Measurements from ENCODE around the gene UVSSA. TPM values are rescaled to one million over a fixed set of nuclear protein-coding genes. Genes with fewer than 3 reads are reported as not detected.
"Not testable (repeated sequence)": the region's sequence is repeated elsewhere in the genome, so short reads cannot be mapped to it uniquely, and the experiment has no call there.

The UVSSA gene
- total RNA-seq, 1 donor from 2014 or later: 35.2 TPM

DNA sequence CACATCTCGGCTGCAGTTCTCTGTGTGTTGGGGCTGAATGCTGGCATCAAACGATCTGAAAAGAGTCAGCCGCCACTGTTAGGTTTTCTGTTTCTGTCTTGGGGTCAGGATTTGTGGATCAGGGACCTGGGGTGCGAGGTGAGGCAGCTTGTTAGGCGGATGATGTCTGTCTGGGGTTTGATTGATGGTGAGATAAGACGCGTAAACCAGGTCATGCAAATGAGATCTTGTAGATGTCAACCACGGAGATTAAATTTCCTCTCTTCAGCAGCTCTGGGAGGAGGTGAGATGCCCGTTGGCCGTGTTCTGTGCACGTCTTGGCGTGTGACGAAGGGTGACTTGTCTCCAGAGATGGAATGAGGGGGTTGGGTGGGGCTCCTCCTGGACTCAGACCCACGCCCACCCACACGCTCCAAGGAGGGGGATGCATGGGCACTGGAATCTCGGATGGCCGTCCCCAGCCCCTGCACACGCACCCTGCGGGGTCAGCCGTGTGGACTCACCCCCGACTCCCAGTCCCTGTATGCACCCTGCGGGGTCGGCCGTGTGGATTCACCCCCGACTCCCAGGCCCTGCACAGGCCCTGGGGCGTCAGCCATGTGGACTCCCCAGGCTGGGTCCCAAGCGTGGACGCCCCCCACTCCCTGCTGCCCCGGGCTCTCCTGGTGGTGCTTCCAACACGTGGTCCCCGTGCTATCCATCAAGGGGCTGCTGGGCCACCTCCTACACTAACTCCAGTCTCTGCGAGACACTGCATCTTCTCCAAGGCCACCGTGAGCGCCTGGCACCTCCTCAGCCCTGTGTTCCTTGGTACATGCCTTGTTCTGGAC, 16.0 kb upstream of the UVSSA start:
- H3K9me3 Mint-ChIP-seq: no peaks in the 10 kb centered on the region
- ChIA-PET CTCF (no interaction called here), POLR2A (no interaction called here)
- H3K27me3 Mint-ChIP-seq: no peaks in the 10 kb centered on the region
- intact Hi-C loops (cut with micrococcal nuclease): no loop called here
- no peak for TF ChIP-seq CTCF (IDR thresholded peaks at IDR 0.05)
- H3K4me3 Mint-ChIP-seq: no peak overlapping the region
- peaks cover 59% of the 10 kb centered on the region for H3K36me3 Mint-ChIP-seq (ENCODE audit: low read depth)
- ATAC-seq (ENCODE audit: low read depth) (no peak), DNase-seq (no peak)
- H3K4me1 Mint-ChIP-seq: no peaks in the 10 kb centered on the region
- peak overlapping the region; percentile 32 for H3K27ac Mint-ChIP-seq

DNA sequence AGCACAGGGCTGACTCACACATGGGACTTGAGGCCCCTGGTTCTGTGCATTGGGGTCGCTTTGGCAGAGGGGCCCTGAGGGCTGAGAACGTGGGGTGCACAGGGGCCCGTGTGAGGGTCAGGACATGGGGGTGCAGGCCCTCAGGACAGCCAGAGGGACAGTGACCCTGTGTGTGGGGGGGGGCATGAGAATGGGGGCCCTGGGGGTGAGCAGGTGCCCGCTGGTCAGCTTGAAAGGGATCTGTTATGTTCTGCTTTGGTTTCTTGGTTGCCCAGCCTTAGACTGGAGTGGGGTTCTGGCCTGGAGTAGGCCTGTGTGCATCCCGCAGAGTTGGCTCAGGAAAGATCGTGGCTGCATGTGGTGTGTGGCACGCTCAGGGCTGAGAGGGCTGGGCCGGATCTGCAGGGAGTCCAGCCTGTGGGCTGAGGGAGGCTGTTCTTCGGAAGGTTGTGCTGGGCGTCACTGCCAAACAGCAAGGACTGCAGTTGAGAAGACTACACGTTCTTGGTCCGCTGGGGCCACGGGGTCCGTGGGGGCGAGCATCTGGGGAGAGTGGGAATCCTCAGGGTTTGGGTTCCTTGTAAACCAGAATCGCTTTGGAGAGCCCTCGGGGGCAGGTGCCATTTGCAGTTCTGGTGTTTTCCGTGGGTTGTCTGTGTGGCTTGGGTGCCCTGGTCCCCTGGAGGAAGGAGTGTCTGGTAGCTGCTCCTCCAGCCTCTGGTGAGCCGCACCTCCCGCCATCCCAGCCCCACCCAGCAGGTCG, 15.2 kb upstream of the UVSSA start:
- CTCF ChIA-PET: no interaction called here
- no peaks in the 10 kb centered on the region for H3K4me1 Mint-ChIP-seq
- POLR2A ChIA-PET: no interaction called here
- no peak overlapping the region for H3K4me3 Mint-ChIP-seq
- DNase-seq: no peak
- H3K36me3 Mint-ChIP-seq (ENCODE audit: low read depth): peaks cover 61% of the 10 kb centered on the region
- no peak for ATAC-seq (ENCODE audit: low read depth)
- no peak for TF ChIP-seq CTCF (IDR thresholded peaks at IDR 0.05)
- intact Hi-C loops (cut with micrococcal nuclease): no loop called here
- H3K9me3 Mint-ChIP-seq: no peaks in the 10 kb centered on the region
- no peak overlapping the region for H3K27ac Mint-ChIP-seq
- H3K27me3 Mint-ChIP-seq: no peaks in the 10 kb centered on the region

GRCh38 chr4:1332686-1333085, 14.3 kb upstream of the UVSSA start:
- no peak overlapping the region for H3K27ac Mint-ChIP-seq

DNA sequence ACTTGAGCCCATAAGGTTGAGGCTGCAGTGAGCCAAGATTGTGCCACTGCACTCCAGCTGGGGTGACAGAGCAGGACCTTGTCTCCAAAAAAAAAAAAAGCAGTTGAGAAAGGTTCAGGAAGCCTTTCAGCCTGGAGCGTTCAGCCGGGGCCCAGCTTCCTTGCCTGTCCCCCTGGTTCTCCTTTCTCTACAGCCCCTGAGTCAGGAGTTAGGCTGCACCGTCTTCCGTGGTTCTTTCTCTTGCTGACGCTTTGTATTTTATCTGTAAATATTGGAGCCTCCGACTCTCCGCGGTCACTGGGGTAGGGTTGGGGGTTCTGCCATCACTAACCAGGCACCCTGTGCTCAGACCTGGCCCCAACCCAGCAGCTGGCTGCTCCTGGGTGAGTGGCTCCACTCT, 13.8 kb upstream of the UVSSA start:
- Mint-ChIP-seq H3K9me3 (no peaks in the 10 kb centered on the region), H3K36me3 (ENCODE audit: low read depth) (peaks cover 72% of the 10 kb centered on the region), H3K4me3 (no peak overlapping the region), H3K27ac (no peak overlapping the region), H3K4me1 (no peaks in the 10 kb centered on the region), H3K27me3 (no peaks in the 10 kb centered on the region)
- POLR2A ChIA-PET: no interaction called here
- DNase-seq (no peak), ATAC-seq (ENCODE audit: low read depth) (no peak)
- intact Hi-C loops (cut with micrococcal nuclease): no loop called here
- no peak for TF ChIP-seq CTCF (IDR thresholded peaks at IDR 0.05)
- CTCF ChIA-PET: interaction anchor here (0.8 kb wide), 1 partner anchor 22 kb away, joined by 3 read pairs; no protein-coding TSS in a partner anchor

More at GRCh38 chr4:1332686-1333085, 14.3 kb upstream of the UVSSA start:
- no peaks in the 10 kb centered on the region for H3K4me1 Mint-ChIP-seq
- H3K36me3 Mint-ChIP-seq (ENCODE audit: low read depth): peaks cover 70% of the 10 kb centered on the region
- ChIA-PET CTCF (interaction anchor here (0.8 kb wide), 1 partner anchor 23 kb away, joined by 3 read pairs; no protein-coding TSS in a partner anchor), POLR2A (no interaction called here)
- no peaks in the 10 kb centered on the region for H3K9me3 Mint-ChIP-seq
- no peak overlapping the region for H3K4me3 Mint-ChIP-seq
- DNase-seq (no peak), ATAC-seq (ENCODE audit: low read depth) (no peak)
- H3K27me3 Mint-ChIP-seq: no peaks in the 10 kb centered on the region
- intact Hi-C loops (cut with micrococcal nuclease): no loop called here
- TF ChIP-seq CTCF (IDR thresholded peaks at IDR 0.05): no peak

DNA sequence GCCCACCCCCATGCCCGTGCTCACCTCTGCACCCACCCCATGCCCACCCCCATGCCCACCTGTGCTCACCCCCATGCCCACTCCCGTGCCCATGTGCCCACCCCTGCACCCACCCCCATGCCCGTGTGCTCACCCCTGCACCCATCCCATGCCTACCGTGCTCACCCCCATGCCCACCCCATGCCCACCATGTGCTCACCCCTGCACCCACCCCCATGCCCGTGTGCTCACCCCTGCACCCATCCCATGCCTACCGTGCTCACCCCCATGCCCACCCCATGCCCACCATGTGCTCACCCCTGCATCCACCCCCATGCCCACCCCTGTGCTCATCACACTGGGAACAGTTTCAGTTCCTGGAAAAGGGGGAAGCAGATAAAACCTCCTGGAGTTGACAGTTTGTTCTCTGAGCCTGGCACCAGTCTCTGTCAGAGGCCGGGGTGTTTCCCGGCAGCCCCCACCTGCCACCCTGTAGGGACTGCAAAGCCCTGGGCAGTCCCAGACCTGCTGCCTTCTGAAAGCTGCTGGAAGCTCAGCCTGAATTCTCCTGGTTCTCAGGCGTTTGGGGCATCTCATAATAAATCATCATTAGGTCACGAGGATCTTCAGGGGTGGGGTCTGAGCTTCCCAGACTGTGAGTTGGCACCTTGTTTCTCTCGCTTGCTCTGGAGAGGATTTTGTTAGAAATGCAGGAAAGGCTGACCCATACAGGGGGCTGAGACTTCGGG, 13.0 kb upstream of the UVSSA start:
- H3K9me3 Mint-ChIP-seq; POLR2A ChIA-PET; H3K4me1 Mint-ChIP-seq; intact Hi-C loops (cut with micrococcal nuclease); ATAC-seq (ENCODE audit: low read depth); DNase-seq; H3K27me3 Mint-ChIP-seq; H3K4me3 Mint-ChIP-seq; CTCF ChIA-PET; H3K27ac Mint-ChIP-seq: not testable (repeated sequence)
- peaks cover 72% of the 10 kb centered on the region for H3K36me3 Mint-ChIP-seq (ENCODE audit: low read depth)
